ENCODE results near the gene NECTIN2. TPM values are rescaled to one million over a fixed set of nuclear protein-coding genes. Genes with fewer than 3 reads are reported as not detected.

Gene NECTIN2
- total RNA-seq, 1 experiment from 2014 or later = 96.3 TPM

DNA sequence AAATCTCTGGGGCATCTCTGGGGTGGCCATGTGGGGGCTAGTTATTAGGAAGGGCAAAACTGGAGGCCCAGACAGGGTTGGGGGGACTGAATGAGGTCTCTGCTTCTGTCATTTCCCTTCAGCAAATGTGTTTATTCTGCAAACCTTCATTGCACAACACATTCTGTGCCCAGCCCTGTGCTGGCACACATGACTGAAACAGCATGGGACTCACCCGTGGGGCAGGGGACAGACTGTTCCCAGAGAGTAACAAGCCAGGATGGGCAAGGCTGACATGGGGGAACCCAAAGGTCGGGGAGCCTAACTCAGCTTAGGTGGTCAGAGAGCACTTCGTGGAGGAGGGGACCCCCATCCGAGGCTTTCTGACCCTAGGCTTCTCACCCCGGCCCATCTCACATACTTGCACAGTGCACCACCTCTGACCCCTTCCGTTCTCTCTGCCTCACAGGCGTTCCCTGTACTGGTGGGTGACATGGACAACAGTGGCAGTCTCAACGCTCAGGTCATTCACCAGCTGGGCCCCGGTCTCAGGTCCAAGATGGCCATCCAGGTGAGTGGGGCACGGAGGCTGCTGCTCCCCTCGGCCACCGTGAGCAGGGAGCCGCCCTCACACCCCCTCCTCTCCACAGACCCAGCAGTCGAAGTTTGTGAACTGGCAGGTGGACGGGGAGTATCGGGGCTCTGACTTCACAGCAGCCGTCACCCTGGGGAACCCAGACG is 47.4 kb downstream of the NECTIN2 start:
- DNase-seq (ENCODE audit: low read depth, low spot score) (no peak), ATAC-seq (no peak)
- Histone ChIP-seq H2AFZ (ENCODE audit: low read depth, low read length, poor library complexity, severe bottlenecking) (no peak overlapping the region), H3K9ac (ENCODE audit: low read length) (no peak overlapping the region), H3K27ac (ENCODE audit: low read depth, low read length) (no peak overlapping the region; the same call in 1 of the 2 replicates), H3K36me3 (ENCODE audit: control insufficient read depth in 1 of 2, insufficient read depth in 2 of 2, low read length in 2 of 2) (peaks cover 19 to 64% of the 10 kb centered on the region in 2 experiments), H3K9me2 (ENCODE audit: insufficient read depth) (no peaks in the 10 kb centered on the region), H4K20me1 (ENCODE audit: insufficient read depth) (peaks cover 6% of the 10 kb centered on the region; the same call in 1 of the 2 replicates), H3K4me3 (replicated peaks in 1 of 2; ENCODE audit: low read depth in 1 of 2, low read length in 2 of 2) (no peak overlapping the region), H3K4me1 (ENCODE audit: control insufficient read depth in 1 of 2, insufficient read depth in 2 of 2, low read length in 2 of 2) (peaks cover 12 to 20% of the 10 kb centered on the region in 2 experiments), H3K9me3 (ENCODE audit: control insufficient read depth in 1 of 2, insufficient read depth in 1 of 2, low read depth in 1 of 2, low read length in 2 of 2) (no peaks in the 10 kb centered on the region), H3K27me3 (ENCODE audit: insufficient read depth, low read length) (no peaks in the 10 kb centered on the region), H3K4me2 (ENCODE audit: low read length) (no peak overlapping the region), H3K79me2 (ENCODE audit: insufficient read depth, low read length) (peaks cover 74% of the 10 kb centered on the region)
- ChIA-PET POLR2A (no interaction called here), CTCF (no interaction called here), RAD21 (ENCODE audit: low non-redundant PET in 1 of 2, low total read pairs in 2 of 2, uncharacterized antibody in 2 of 2, unreplicated experiment in 2 of 2) (no interaction called here)
- intact Hi-C loops (cut with micrococcal nuclease) = no loop called here
- BruUV-seq (replicated peaks) = no TSS peak
- TF ChIP-seq EZH2phosphoT487 (IDR thresholded peaks at IDR 0.05; ENCODE audit: borderline replicate concordance) (no peak), ZNF274 (IDR thresholded peaks at IDR 0.05; ENCODE audit: low read depth, low read length) (no peak), YY1 (IDR thresholded peaks at IDR 0.05; ENCODE audit: extremely low read depth, insufficient replicate concordance, low read depth, low read length) (no peak), CEBPB (IDR thresholded peaks at IDR 0.05; ENCODE audit: low read depth) (no peak), CTCF (IDR thresholded peaks at IDR 0.05 in 2 of 3, conservative IDR thresholded peaks at IDR 0.05 in 1 of 3; ENCODE audit: borderline replicate concordance in 1 of 3, insufficient read depth in 1 of 3, low read depth in 2 of 3, low read length in 2 of 3) (no peak), SIN3A (IDR thresholded peaks at IDR 0.05; ENCODE audit: low read depth) (no peak), ZBTB33 (IDR thresholded peaks at IDR 0.05; ENCODE audit: extremely low read depth, insufficient replicate concordance, low read length) (no peak), ELF1 (IDR thresholded peaks at IDR 0.05; ENCODE audit: borderline replicate concordance, low read depth) (no peak), POLR2AphosphoS5 (IDR thresholded peaks at IDR 0.05; ENCODE audit: low read depth, low read length) (no peak), ZFX (IDR thresholded peaks at IDR 0.05) (no peak), POLR2A (IDR thresholded peaks at IDR 0.05; ENCODE audit: borderline replicate concordance, extremely low read depth, insufficient read depth, insufficient read length) (no peak), TCF7L2 (IDR thresholded peaks at IDR 0.05; ENCODE audit: borderline replicate concordance, extremely low read depth, insufficient read depth, insufficient read length) (no peak), RAD21 (IDR thresholded peaks at IDR 0.05; ENCODE audit: low read depth) (no peak), EGR1 (IDR thresholded peaks at IDR 0.05; ENCODE audit: low read depth) (no peak), CBX3 (IDR thresholded peaks at IDR 0.05; ENCODE audit: low read depth) (no peak), ATF3 (IDR thresholded peaks at IDR 0.05) (no peak)
- TF ChIP-seq, protein P1, sequence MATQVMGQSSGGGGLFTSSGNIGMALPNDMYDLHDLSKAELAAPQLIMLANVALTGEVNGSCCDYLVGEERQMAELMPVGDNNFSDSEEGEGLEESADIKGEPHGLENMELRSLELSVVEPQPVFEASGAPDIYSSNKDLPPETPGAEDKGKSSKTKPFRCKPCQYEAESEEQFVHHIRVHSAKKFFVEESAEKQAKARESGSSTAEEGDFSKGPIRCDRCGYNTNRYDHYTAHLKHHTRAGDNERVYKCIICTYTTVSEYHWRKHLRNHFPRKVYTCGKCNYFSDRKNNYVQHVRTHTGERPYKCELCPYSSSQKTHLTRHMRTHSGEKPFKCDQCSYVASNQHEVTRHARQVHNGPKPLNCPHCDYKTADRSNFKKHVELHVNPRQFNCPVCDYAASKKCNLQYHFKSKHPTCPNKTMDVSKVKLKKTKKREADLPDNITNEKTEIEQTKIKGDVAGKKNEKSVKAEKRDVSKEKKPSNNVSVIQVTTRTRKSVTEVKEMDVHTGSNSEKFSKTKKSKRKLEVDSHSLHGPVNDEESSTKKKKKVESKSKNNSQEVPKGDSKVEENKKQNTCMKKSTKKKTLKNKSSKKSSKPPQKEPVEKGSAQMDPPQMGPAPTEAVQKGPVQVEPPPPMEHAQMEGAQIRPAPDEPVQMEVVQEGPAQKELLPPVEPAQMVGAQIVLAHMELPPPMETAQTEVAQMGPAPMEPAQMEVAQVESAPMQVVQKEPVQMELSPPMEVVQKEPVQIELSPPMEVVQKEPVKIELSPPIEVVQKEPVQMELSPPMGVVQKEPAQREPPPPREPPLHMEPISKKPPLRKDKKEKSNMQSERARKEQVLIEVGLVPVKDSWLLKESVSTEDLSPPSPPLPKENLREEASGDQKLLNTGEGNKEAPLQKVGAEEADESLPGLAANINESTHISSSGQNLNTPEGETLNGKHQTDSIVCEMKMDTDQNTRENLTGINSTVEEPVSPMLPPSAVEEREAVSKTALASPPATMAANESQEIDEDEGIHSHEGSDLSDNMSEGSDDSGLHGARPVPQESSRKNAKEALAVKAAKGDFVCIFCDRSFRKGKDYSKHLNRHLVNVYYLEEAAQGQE (IDR thresholded peaks at IDR 0.05; ENCODE audit: low read depth) = no peak
- TF ChIP-seq, protein P2, sequence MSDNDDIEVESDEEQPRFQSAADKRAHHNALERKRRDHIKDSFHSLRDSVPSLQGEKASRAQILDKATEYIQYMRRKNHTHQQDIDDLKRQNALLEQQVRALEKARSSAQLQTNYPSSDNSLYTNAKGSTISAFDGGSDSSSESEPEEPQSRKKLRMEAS (IDR thresholded peaks at IDR 0.05) = no peak
